Kidney epithelial cell (primary cell): ENCODE measurements around the gene BRCA2. TPM values are rescaled to one million over a fixed set of nuclear protein-coding genes. Genes with fewer than 3 reads are reported as not detected.

ENCODE experiments used
- DNase-seq: peaks from one replicate; pipeline ENCODE4 v3.0.0-alpha.2; 2010; ENCODE audit warnings: low read depth
- H3K27me3 ChIP-seq: 2 replicates; pipeline ENCODE4 v1.6.0; 2011; ENCODE audit warnings: low read length; ENCODE audit not compliant: control insufficient read depth, insufficient read depth
- H3K36me3 ChIP-seq: 2 replicates; pipeline ENCODE4 v1.5.1; 2011; ENCODE audit warnings: low read length; ENCODE audit not compliant: control insufficient read depth, insufficient read depth
- H3K4me3 ChIP-seq: 2 replicates; pipeline ENCODE4 v1.5.1; 2011; ENCODE audit warnings: low read depth, mild to moderate bottlenecking, control low read depth, low read length
- total RNA-seq: library from RNA; depleted of rRNA; stranded (reverse); fragments of >200 nt; gene quantifications from 2 replicates; pipeline ENCODE4 v1.2.3, GENCODE V29; 2015
- TF ChIP-seq, protein P1 (sequence below): IDR thresholded peaks from 2 replicates; pipeline ENCODE4 v1.5.1; 2011; ENCODE audit warnings: mild to moderate bottlenecking, moderate library complexity, low read length, control low read depth, inconsistent platforms; ENCODE audit not compliant: insufficient read depth, poor library complexity, severe bottlenecking

Gene BRCA2
- total RNA-seq, 1 donor from 2014 or later = 6.3 TPM

DNA sequence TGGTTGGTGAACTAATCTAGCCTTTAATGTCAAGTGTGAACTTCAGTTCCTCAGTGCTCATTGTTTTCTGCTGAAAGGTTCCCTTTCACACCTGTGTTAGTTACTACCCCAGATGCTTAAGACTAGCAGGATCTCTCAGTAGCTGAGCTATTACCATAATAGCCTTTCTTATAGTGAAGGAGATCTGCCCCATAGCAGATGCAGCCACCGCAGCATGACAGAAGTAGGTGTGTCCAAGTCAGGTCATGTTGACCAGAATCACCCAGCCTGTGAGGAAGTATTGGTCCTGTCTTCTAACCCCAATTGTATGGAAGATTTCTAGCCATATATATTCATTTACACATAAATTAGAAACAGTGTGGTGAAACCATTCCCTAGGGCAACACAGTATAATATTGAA, 37.5 kb upstream of the BRCA2 start:
- Histone ChIP-seq H3K4me3 (no peak overlapping the region), H3K36me3 (no peaks in the 10 kb centered on the region), H3K27me3 (no peaks in the 10 kb centered on the region)
- TF ChIP-seq, protein P1, sequence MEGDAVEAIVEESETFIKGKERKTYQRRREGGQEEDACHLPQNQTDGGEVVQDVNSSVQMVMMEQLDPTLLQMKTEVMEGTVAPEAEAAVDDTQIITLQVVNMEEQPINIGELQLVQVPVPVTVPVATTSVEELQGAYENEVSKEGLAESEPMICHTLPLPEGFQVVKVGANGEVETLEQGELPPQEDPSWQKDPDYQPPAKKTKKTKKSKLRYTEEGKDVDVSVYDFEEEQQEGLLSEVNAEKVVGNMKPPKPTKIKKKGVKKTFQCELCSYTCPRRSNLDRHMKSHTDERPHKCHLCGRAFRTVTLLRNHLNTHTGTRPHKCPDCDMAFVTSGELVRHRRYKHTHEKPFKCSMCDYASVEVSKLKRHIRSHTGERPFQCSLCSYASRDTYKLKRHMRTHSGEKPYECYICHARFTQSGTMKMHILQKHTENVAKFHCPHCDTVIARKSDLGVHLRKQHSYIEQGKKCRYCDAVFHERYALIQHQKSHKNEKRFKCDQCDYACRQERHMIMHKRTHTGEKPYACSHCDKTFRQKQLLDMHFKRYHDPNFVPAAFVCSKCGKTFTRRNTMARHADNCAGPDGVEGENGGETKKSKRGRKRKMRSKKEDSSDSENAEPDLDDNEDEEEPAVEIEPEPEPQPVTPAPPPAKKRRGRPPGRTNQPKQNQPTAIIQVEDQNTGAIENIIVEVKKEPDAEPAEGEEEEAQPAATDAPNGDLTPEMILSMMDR = no peak
- DNase-seq = no peak

DNA sequence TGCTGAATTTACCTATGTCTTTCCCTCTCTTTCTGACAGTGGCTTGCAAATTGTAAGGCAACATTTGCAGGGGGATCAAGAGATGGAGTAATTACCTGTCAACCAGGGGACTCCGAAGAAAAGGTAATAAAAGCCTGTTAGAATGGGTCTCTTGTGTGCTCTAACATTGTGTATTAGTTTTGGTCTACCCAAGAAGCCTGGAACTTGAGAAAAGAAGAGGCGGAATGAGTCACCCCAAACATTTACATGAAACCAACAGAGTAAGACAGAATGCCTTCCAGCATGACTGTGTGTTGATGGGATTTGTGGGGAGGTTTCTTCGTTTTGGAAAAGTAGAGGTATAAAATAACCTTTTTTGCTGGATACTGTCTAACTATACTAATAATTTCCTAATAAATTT, 36.9 kb upstream of the BRCA2 start:
- H3K36me3 ChIP-seq = no peaks in the 10 kb centered on the region
- no peak overlapping the region for H3K4me3 ChIP-seq
- TF ChIP-seq, protein P1 = no peak
- H3K27me3 ChIP-seq = no peaks in the 10 kb centered on the region
- peak; percentile 39 for DNase-seq

DNA sequence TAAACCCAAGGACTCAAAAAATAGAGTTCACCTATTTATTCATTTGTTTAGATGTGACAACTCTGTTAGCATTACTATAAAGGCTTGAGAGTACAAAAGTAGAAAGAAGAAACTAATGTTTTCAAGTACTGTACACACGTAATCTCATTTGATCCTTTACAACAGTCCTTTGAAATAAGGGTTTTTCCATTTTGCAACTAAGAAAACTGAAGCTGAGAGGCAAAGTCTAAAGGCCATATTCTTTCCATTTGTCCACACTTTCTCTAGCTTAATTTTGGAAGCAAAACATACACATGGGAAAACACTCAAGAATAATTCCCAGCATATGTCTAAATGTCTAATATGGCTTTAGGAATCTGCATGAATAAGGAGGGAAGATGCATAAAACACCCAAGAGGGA, 34.2 kb upstream of the BRCA2 start:
- H3K36me3 ChIP-seq = no peaks in the 10 kb centered on the region
- H3K27me3 ChIP-seq = no peaks in the 10 kb centered on the region
- no peak for DNase-seq
- no peak overlapping the region for H3K4me3 ChIP-seq
- TF ChIP-seq, protein P1 = no peak

DNA sequence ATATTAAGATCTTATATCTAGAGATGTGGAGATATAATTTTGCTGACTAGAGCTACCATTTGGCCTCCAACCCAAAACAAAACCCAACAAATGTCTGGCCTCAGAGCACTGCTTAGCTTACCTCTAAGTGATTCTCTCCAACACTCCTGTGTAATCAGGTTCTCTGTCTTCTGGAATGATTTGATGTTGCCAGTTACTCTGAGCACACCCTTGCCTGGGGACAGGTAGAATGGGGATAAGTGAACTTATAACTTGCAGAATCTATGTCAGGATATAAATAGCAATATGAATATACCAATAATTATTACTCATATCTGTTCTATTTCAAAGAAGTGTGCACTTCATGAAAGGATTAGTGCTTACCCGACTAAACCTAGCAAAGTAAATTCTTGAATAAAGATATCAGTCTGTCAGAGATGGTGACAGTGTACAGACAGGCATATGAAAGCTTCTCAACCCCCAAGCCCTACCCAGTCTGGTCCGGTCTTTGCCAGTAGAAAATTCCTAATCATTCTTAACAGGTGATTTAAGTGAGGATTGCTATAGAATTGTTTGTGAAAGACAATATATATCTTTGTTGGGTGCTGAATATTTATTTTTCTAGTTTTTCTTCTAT, 33.1 kb upstream of the BRCA2 start:
- no peak for DNase-seq
- no peak overlapping the region for H3K4me3 ChIP-seq

DNA sequence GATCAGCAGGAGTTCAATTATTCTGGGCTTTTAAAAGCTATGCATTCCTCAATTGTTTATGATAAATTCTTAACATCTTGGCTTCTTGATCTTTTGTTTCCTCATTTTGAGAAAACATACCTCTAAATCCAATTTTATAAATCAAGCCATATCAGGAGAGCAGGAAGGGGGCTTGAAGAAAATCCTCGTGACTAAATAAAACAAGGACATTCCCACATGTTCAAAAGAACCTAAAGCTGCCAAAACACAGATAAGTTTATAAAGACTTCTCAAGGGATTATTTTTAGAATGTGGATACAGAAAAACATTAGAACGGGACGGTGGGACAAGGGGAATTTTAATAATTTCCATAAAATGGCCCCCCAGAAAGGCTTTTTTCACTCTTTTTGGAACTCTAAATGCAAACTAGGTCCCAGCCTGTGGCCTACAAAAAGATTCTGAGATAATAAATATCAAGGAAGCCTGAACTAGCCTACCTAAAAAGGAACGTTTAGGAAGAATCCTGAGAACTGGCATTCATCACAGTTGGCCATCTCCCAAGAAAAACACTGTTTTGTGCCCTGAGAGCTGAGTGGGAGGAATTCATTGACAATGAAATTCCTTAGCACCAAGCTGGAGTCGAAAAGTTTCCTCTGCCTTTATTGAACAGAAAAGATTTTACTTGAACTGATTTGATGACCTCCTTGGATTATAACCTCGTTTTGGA, 30.2 kb upstream of the BRCA2 start:
- no peak overlapping the region for H3K4me3 ChIP-seq
- no peaks in the 10 kb centered on the region for H3K27me3 ChIP-seq
- TF ChIP-seq, protein P1 = no peak
- no peaks in the 10 kb centered on the region for H3K36me3 ChIP-seq
- peak; percentile 47 for DNase-seq

More for the DNA sequence above, 33.1 kb upstream of the BRCA2 start:
- TF ChIP-seq, protein P1 = no peak
- H3K27me3 ChIP-seq = no peaks in the 10 kb centered on the region
- H3K36me3 ChIP-seq = no peaks in the 10 kb centered on the region

DNA sequence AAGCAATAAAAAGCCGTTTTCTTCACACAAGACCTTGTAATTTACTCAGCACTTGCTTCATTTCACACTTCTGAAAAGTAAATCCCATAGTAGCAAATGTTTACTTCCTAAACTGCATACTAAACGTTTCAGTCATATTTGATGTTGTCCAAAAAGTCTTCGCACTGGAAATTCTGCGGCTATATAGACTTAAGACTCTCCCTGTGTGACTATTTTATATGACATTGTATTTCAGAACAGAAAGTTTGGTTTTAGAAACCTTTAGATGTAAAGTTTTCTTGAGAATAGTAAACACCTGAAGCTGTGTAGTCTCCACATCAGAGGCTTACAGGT, 29.7 kb upstream of the BRCA2 start:
- no peak overlapping the region for H3K4me3 ChIP-seq
- TF ChIP-seq, protein P1 = no peak
- no peaks in the 10 kb centered on the region for H3K27me3 ChIP-seq
- no peaks in the 10 kb centered on the region for H3K36me3 ChIP-seq
- no peak for DNase-seq
